HG03025 (cell line): Measurements from ENCODE around the gene BCAS4.

Source experiments
- ATAC-seq: cut with Tn5 transposase; IDR thresholded peaks from one replicate; pipeline ENCODE4 v1.9.1; 2021; ENCODE audit warnings: mild to moderate bottlenecking, moderate library complexity; ENCODE audit not compliant: unreplicated experiment, low FRiP score

BCAS4 gene

GRCh38 chr20:50819349-50819748, 24.5 kb downstream of the BCAS4 start:
- ATAC-seq, result no peak

GRCh38 chr20:50820515-50821256, 25.8 kb downstream of the BCAS4 start:
- no peak for ATAC-seq

- no peak for ATAC-seq
These were observed 26.5 kb downstream of the BCAS4 start for GRCh38 chr20:50821257-50821921.

- ATAC-seq, result no peak
These were observed 27.1 kb downstream of the BCAS4 start for GRCh38 chr20:50821994-50822393.

- no peak for ATAC-seq
These were observed 28.5 kb downstream of the BCAS4 start for GRCh38 chr20:50823319-50823718.

- no peak for ATAC-seq
These were observed 29.3 kb downstream of the BCAS4 start for GRCh38 chr20:50824137-50824536.

- no peak for ATAC-seq
These were observed 31.3 kb downstream of the BCAS4 start for GRCh38 chr20:50826121-50826520.

GRCh38 chr20:50828363-50829136, 33.7 kb downstream of the BCAS4 start:
- ATAC-seq, result no peak

GRCh38 chr20:50831622-50832021, 36.8 kb downstream of the BCAS4 start:
- ATAC-seq, result no peak

GRCh38 chr20:50834599-50835005, 39.7 kb downstream of the BCAS4 start:
- no peak for ATAC-seq

- ATAC-seq, result peak; percentile 62
These were observed 42.9 kb downstream of the BCAS4 start for GRCh38 chr20:50837532-50838321.

- no peak for ATAC-seq
These were observed 43.4 kb downstream of the BCAS4 start for GRCh38 chr20:50838322-50838625.

- no peak for ATAC-seq
These were observed 44.0 kb downstream of the BCAS4 start for GRCh38 chr20:50838707-50839385.

GRCh38 chr20:50842821-50843220, 48.0 kb downstream of the BCAS4 start:
- no peak for ATAC-seq

- no peak for ATAC-seq
These were observed 48.7 kb downstream of the BCAS4 start for GRCh38 chr20:50843331-50844276.

- ATAC-seq, result peak; percentile 72
These were observed 49.7 kb downstream of the BCAS4 start for GRCh38 chr20:50844430-50845100.

GRCh38 chr20:50845566-50846215, 50.8 kb downstream of the BCAS4 start:
- ATAC-seq, result no peak

GRCh38 chr20:50848341-50848808, 53.5 kb downstream of the BCAS4 start:
- no peak for ATAC-seq
